Erythroblast (primary cell): ENCODE data around the gene KLHL21.
"Not testable (repeated sequence)": the region's sequence is repeated elsewhere in the genome, so short reads cannot be mapped to it uniquely, and the experiment has no call there.

Experiments
- GATA1 ChIP-seq: IDR thresholded peaks from 2 replicates; pipeline ENCODE4 v1.6.1; 2011; ENCODE audit warnings: low read depth, mild to moderate bottlenecking, control low read depth, low read length, moderate library complexity
- POLR2A ChIP-seq: IDR thresholded peaks from 2 replicates; pipeline ENCODE4 v1.6.1; 2011; ENCODE audit warnings: mild to moderate bottlenecking, low read length

GRCh38 chr1:6636778-6637177 is 34.1 kb upstream of the KLHL21 start:
- TF ChIP-seq POLR2A, GATA1: not testable (repeated sequence)
